Glutamatergic neuron (in vitro differentiated cells): Measurements from ENCODE around the gene DAGLA. TPM values are rescaled to one million over a fixed set of nuclear protein-coding genes. Genes with fewer than 3 reads are reported as not detected.

Source experiments
- DNase-seq: peaks from one replicate; pipeline ENCODE4 v3.0.0; 2022
- H3K27ac Mint-ChIP-seq: one replicate; pipeline ENCODE4 v1.8.0; 2020; ENCODE audit warnings: mild to moderate bottlenecking, mixed read lengths, inconsistent platforms; ENCODE audit not compliant: unreplicated experiment
- H3K27me3 Mint-ChIP-seq: one replicate; pipeline ENCODE4 v1.8.0; 2020; ENCODE audit warnings: mild to moderate bottlenecking, moderate library complexity, mixed read lengths, inconsistent platforms; ENCODE audit not compliant: unreplicated experiment
- H3K36me3 Mint-ChIP-seq: one replicate; pipeline ENCODE4 v1.8.0; 2020; ENCODE audit warnings: mild to moderate bottlenecking, mixed read lengths, inconsistent platforms; ENCODE audit not compliant: unreplicated experiment
- H3K4me1 Mint-ChIP-seq: one replicate; pipeline ENCODE4 v1.8.0; 2020; ENCODE audit warnings: mild to moderate bottlenecking, low read depth, mixed read lengths, inconsistent platforms; ENCODE audit not compliant: unreplicated experiment
- H3K4me3 Mint-ChIP-seq: one replicate; pipeline ENCODE4 v1.8.0; 2020; ENCODE audit warnings: mild to moderate bottlenecking, mixed read lengths, inconsistent platforms; ENCODE audit not compliant: unreplicated experiment
- H3K9me3 Mint-ChIP-seq: one replicate; pipeline ENCODE4 v1.8.0; 2020; ENCODE audit warnings: mild to moderate bottlenecking, moderate library complexity, mixed read lengths, inconsistent platforms; ENCODE audit not compliant: unreplicated experiment
- CTCF ChIP-seq: fragments of 200-600 bp; sonication (generic); IDR thresholded peaks from one replicate; pipeline ENCODE4 v1.5.0; 2021; ENCODE audit not compliant: partially characterized antibody, unreplicated experiment
- total RNA-seq: library from RNA; stranded (reverse); fragmentation: NEBNext Ultra II Directional; extraction: Animal tissue kit (Norgen Biotek cat#: 25700); gene quantifications from one replicate; pipeline ENCODE4 v1.2.1, GENCODE V29; 2021; ENCODE audit not compliant: unreplicated experiment

Gene DAGLA
- total RNA-seq, 1 donor from 2014 or later, result 9.6 TPM

DNA sequence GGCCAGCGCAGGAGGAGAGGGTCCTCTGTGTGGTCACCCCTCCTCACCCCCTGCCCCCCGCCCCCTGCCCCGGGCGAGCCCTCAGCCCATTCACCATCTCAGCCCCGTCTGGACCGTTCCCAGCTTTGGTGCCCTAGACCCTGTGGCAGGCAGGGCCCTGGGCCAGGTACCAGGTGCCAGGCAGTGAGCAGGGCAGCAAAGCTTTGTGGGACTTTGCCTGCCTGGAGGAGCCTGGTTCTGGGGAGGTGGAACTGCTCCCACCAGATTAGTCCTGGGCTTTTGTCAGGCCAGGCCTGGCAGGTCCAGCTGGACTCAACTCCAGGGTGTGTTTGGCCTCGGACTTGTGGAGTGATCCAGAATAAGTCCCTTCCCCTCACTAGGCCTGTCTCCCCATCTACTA lies 58.6 kb downstream of the DAGLA start:
- peaks cover 5% of the 10 kb centered on the region for H3K9me3 Mint-ChIP-seq
- TF ChIP-seq CTCF, result no peak
- DNase-seq, result no peak
- peaks cover 9% of the 10 kb centered on the region for H3K4me1 Mint-ChIP-seq
- no peak overlapping the region for H3K27ac Mint-ChIP-seq
- H3K4me3 Mint-ChIP-seq, result no peak overlapping the region
- H3K36me3 Mint-ChIP-seq, result no peaks in the 10 kb centered on the region
- H3K27me3 Mint-ChIP-seq, result peaks cover 9% of the 10 kb centered on the region

DNA sequence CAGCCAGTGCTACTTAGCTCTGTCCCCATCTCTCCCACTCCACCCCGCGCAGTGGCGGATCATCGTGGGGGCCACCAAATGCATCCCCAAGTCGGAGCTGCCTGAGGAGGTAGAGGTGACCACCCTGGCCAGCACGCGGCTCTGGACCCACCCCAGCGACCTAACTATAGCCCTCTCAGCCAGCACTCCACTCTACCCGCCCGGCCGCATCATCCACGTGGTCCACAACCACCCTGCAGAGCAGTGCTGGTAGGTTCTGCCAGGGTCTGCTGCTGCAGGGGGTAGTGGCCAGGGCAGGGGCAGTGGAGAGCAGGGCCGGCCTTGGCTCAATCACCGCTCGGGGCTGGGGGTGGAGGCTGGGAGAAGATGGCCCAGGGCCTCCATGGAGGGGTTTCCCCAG lies 59.2 kb downstream of the DAGLA start:
- peaks cover 7% of the 10 kb centered on the region for H3K4me1 Mint-ChIP-seq
- no peaks in the 10 kb centered on the region for H3K36me3 Mint-ChIP-seq
- no peak overlapping the region for H3K27ac Mint-ChIP-seq
- no peak for TF ChIP-seq CTCF
- peaks cover 8% of the 10 kb centered on the region for H3K27me3 Mint-ChIP-seq
- no peak for DNase-seq
- peaks cover 4% of the 10 kb centered on the region for H3K9me3 Mint-ChIP-seq
- H3K4me3 Mint-ChIP-seq, result no peak overlapping the region

DNA sequence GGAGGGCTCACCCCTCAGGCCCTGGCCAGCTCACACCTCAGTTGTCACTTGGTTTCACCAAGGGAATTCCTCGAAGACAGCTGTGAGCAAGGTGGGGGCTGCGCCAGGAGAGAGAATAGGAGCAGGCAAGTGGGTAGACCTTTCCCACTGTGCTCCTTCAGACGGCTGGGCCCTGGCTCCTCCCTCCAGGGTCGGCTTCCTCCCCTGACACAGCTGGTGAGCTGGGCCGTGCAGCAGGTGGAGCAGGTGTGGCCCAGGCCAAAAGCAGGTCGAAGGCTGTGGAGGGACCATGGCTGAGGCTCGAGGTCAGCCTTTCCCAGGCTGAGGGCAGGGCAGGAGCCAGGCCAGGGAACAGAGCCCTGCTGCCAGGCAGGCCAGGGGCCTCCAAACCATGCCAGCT lies 59.8 kb downstream of the DAGLA start:
- no peak for TF ChIP-seq CTCF
- no peak for DNase-seq

DNA sequence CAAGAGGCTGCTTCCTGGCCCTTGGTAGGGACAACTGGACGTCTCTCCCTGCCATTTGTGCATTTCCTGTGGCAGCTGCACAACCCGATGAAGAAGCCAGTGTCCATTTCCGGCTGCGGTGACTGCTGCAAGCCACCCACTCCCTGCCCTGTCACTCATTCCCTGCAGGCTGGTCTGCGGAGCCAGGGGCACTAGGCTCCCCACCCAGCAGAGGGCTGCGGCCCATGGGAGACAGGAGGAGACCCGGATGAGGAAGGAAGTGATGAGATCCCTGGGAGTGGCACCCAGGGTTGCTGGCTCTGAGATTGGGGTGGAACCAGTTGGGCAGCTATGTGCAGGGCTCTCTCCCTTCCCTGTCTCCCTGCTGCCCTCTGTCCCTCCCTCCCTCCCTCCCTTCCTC lies 62.2 kb downstream of the DAGLA start:
- H3K4me1 Mint-ChIP-seq, result peaks cover 14% of the 10 kb centered on the region
- H3K36me3 Mint-ChIP-seq, result no peaks in the 10 kb centered on the region
- H3K27me3 Mint-ChIP-seq, result peaks cover 7% of the 10 kb centered on the region
- no peak for TF ChIP-seq CTCF
- no peak overlapping the region for H3K27ac Mint-ChIP-seq
- H3K9me3 Mint-ChIP-seq, result peaks cover 6% of the 10 kb centered on the region
- DNase-seq, result no peak
- no peak overlapping the region for H3K4me3 Mint-ChIP-seq

More for the DNA sequence above, 59.8 kb downstream of the DAGLA start:
- peaks cover 8% of the 10 kb centered on the region for H3K27me3 Mint-ChIP-seq
- H3K36me3 Mint-ChIP-seq, result no peaks in the 10 kb centered on the region
- H3K27ac Mint-ChIP-seq, result no peak overlapping the region
- peaks cover 4% of the 10 kb centered on the region for H3K9me3 Mint-ChIP-seq
- H3K4me3 Mint-ChIP-seq, result no peak overlapping the region
- peaks cover 7% of the 10 kb centered on the region for H3K4me1 Mint-ChIP-seq

- peak; percentile 55 for DNase-seq
- Mint-ChIP-seq H3K27ac (no peak overlapping the region), H3K4me1 (peaks cover 14% of the 10 kb centered on the region), H3K27me3 (peaks cover 3% of the 10 kb centered on the region), H3K9me3 (peaks cover 6% of the 10 kb centered on the region), H3K4me3 (no peak overlapping the region), H3K36me3 (no peaks in the 10 kb centered on the region)
- TF ChIP-seq CTCF, result no peak
Observed at GRCh38 chr11:61743486-61744095, 63.4 kb downstream of the DAGLA start.
